ENCODE data around the gene LRRC36. TPM values are rescaled to one million over a fixed set of nuclear protein-coding genes. Genes with fewer than 3 reads are reported as not detected.
"Not testable (repeated sequence)": the region's sequence is repeated elsewhere in the genome, so short reads cannot be mapped to it uniquely, and the experiment has no call there.

Gene LRRC36
- polyA plus RNA-seq, 4 donors: 1.5 to 7.7 (median 4.6) TPM

GRCh38 chr16:67399218-67399733 is 72.7 kb downstream of the LRRC36 start:
- no peak for DNase-seq (ENCODE audit: low read depth in 4 of 4, low spot score in 3 of 4)

DNA sequence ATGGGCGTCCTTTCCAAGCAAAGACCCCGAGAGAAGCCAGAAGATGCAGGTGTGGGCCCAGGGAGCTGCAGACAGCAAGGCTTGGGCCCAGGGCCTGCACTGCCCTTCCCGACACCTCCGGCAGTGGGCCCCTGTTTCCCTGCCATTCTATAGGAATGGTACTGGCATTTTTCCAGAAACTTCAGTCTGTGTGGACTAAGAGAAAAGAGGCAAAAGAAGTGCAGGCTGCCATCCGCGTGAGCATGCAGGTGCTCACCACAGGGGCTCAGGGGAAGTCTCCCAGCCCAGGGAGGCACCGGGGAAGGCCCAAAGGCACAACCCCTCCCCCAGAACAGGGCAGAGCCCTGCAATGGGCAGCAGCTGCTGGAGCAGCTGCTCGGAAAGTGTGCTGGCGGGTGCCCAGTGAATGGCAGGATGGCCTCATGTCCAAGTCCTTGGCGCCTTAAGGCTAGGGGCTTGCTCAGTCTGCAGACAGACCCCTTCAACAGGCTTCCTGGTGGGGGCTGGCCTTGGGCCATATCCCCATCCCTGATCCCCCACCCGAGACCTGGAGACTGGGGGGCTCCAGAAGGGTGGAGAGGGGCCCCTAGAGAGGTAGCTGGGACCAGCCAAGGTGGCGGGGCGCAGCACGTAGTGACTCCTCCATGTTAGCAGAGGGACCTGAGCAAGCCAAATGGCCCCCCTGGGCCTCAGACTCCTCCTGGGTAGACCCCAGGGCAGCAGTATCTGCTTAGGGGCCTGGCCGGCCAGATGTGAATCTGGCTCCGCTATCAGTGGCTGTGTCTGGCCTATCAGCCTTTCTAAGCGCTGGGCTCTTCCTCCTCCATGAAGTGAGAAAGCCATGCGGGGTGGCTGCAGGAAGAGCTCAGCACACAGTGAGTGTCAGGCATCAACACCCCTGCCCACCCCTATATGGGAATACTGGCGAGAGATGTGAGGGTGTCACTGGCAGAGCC is 73.4 kb downstream of the LRRC36 start:
- no peak for DNase-seq (ENCODE audit: low read depth in 4 of 4, low spot score in 3 of 4)

- DNase-seq (ENCODE audit: low read depth in 4 of 4, low spot score in 3 of 4): no peak
Measured at GRCh38 chr16:67400901-67401300, 74.3 kb downstream of the LRRC36 start.

- no peak for DNase-seq (ENCODE audit: low read depth in 4 of 4, low spot score in 3 of 4)
Measured at GRCh38 chr16:67403976-67404555, 77.5 kb downstream of the LRRC36 start.

- no peak for DNase-seq (ENCODE audit: low read depth in 4 of 4, low spot score in 3 of 4)
Measured at GRCh38 chr16:67404740-67405226, 78.2 kb downstream of the LRRC36 start.

DNA sequence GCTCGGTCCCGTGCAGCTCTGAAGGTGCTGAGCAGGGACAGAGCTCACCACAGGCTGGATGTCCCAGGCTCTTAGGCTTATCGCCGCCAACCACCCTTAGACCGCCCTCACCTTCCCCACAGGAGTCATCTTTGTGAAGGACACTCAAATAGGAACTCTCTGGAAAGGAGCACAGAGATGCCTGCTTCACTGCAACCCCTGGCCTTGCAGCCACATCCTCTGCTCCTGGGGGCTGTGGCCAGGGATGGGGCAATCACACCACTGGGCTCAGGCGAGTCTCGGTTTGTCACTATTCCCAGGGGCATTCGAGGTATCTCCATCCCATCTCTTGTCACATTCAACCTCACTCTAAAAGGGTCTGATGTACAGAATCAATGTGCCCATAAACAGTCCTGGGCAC is 78.7 kb downstream of the LRRC36 start:
- no peak for DNase-seq (ENCODE audit: low read depth in 4 of 4, low spot score in 3 of 4)

DNA sequence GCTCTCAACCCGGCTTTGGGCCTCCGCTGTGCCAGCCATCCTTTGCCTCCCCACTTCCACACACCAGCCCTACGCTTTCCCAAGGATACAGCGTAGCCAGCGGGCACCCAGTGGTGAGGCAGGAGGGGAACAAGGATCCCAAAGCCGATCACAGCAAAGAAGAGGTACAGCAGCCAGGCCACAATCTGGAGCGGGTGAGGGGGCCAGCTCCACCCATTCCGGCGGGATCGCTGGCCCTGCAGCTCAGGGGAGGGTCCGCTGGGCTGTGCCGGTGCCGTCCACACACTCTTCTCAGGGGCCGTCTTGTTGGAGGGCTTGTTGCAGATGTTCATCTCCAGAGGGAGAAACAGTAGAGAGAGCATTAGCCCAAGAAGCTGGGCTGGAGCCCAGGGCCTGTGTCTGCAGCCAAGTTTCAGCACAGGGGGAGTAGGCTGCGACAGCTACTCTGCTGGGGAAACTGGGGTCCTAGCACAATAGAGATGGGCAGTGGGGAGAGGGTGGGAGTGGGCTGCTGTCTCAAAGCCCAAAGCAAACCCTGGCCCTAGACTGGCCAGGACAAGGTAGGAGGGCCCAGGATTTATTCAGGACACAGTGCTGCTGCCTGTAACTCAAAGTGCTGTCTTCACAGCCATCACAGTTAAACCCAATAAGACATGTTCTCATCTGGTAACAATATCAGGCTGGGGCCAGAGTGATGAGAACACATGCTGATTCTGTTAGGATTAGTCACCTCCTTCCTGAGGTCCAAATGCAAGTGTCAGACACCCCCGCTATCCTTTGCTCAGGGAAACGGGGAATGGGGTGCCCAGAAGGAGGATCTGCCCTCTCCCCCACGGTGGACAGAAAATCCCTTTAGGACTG is 79.7 kb downstream of the LRRC36 start:
- DNase-seq (ENCODE audit: low read depth in 4 of 4, low spot score in 3 of 4): no peak

DNA sequence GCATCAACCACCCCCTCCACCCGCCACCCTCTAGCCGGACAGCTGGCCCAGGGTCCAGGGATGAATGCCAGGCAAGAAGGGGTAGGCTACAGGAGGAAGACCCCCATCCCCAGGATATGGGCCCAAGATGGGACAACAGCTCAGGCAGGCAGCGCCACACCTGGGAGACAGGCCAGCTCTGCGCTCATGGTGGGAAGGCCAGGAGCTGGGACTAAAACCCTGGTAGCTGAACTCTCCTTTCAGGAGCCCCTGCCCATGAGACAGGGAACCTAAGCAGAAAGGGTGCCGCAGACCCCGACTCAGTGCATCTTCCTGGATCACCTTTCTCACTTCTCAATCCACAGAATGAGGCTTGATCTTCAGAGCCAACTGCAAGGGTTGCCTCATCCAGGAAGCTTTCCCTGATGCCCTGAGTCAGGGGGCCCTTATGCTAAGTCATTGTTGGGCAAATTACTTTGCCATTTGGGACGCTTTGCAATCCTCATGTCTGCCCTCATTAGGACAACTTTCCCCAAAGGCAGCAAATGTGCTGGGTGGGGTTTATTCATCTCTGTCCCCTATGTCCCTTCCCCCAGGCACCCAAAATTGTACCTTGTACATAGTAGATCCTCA is 80.7 kb downstream of the LRRC36 start:
- DNase-seq (ENCODE audit: low read depth in 4 of 4, low spot score in 3 of 4): no peak

DNA sequence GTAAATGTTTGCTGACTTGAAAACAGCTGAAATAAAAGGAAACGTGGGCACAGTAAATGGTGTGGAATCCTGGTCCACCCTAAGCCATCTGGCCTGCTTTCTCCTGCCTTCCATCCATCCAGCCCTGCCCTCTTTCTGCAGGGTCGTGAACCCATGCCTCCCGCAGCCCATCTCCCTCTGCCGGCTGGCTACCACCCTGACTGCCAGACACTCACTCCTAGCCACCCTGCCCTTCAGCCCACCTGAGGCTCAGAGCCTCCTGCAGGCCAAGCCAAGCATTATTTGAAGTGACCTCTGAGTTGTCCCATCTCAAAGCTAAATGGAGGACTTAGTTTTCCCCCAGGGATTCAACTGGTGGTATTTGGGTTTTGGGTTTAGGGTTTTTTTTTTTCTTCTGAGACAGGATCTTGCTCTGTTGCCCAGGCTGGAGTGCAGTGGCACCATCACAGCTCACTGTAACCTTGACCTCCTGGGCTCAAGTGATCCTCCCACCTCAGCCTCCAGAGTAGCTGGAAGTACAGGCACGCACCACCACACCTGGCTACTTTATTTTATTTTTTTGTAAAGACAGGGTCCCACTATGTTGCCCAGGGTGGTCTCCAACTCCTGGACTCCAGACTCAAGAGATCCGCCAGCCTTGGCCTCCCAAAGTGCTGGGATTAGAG is 81.3 kb downstream of the LRRC36 start:
- DNase-seq (ENCODE audit: low read depth in 4 of 4, low spot score in 3 of 4): no peak

GRCh38 chr16:67409631-67410030 is 83.0 kb downstream of the LRRC36 start:
- no peak for DNase-seq (ENCODE audit: low read depth in 4 of 4, low spot score in 3 of 4)

GRCh38 chr16:67411339-67411738 is 84.7 kb downstream of the LRRC36 start:
- DNase-seq (ENCODE audit: low read depth in 4 of 4, low spot score in 3 of 4): no peak

DNA sequence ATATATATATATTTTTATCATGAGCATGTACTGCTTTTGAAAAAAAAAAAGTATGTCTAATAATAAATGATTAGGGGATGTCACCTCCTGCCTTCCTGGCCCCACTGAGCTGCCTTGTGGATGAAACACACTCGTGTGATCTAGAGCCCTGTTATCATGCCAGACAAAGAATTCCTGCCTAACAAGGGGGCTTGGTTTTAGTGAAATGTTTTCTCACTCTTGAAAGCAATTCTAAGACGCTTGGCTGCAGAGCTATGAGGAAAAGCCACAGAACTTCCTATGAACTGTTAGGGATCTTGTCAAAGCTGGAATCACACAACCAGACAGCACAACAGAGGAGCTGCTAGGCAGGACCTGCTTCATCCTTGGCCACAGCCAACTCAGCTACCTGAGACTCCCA is 85.7 kb downstream of the LRRC36 start:
- DNase-seq (ENCODE audit: low read depth in 4 of 4, low spot score in 3 of 4): no peak

DNA sequence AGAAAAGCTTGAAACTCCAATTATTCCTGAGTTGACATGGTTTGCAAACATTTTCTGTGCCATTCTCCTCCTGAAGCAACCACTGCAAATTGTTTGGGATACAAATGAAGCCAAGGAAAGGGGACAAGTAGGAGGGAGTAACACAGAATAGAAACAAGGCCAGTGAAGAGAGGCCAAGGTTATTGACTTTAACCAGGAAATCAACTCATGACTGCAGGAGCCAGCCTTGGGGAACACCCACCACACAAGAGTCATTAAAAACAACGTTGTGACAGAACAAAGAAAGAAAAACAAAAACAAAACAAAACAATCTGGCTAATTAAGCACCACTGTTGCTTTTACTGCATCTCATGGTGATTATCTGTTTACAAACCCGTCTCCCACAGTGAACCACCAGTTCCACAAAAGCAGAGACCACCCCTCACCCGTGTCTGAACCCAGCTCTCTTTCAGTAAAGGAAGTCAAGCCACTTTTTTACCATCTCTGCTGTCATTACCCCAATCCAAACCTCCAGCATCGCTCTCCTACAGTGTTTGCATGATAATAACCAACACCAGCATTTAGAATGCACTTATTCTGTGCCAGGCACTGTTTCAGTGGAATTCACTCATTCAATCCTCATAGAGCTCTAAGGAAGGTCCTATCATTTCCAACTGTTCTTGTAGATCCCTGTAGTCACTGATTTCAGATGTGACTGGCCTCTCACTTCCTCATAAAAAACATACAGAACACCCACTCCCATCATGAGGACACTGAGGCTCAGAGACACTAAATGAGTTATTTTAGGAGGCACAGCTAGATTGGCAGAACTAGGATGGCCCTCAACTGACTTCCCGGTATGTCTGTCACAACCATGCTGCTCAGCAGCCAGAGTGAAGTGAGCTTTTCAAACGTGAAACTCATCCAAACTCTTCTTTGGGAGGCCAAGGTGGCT is 87.6 kb downstream of the LRRC36 start:
- no peak for DNase-seq (ENCODE audit: low read depth in 4 of 4, low spot score in 3 of 4)

GRCh38 chr16:67415421-67415820 is 88.8 kb downstream of the LRRC36 start:
- not testable (repeated sequence) for DNase-seq (ENCODE audit: low read depth in 4 of 4, low spot score in 3 of 4)

DNA sequence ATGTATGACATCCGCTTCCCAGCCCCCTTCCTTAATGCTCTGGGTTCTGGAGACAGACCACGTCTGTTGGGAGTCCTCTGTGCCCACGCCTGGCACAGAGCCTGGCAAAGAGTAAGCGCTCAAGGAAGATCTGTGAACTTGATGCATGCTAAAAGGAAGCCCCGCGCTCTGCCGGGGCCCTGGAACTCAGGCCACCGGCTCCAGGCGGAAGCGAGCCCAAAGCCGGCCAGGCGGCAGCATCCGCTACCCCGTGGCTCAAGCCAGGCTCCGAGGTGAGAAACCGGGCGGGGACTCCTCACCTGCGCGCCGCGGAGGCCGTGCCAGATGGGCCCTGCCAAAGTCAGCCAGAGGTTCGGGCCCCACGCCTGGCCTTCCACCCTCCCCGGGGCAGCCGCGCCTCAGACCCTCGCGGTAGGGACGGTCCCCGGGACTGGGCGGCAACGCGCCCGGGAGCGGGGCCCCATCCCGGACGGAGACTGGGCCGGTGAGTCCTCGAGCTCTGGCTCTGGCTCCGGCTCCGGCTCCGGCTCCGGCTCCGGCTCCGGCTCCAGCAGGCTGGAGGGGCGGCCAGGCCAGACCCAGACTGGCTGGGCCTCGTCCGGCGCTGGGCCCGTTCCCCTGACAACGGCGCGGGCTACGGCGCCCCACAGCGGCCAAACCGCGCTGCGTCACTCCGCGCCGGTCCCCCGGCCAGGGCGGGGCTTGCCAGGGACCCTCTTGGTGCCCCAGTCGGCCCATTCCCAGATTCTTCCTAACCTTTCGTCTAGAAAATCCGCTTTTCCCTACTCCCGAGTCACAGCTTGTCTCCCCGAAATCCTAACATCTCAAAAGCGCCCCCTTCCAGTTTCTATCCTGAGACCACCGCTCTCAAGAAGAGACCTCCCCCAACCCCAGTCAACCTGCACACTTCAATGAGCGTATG is 89.5 kb downstream of the LRRC36 start, which contains the start of gene ZDHHC1:
ZDHHC1 (minus strand) TSS at position 606 of the 922 bp plus-strand sequence. CDS start 8,702 bp downstream, outside the sequence.
- no peak for DNase-seq (ENCODE audit: low read depth in 4 of 4, low spot score in 3 of 4)

DNA sequence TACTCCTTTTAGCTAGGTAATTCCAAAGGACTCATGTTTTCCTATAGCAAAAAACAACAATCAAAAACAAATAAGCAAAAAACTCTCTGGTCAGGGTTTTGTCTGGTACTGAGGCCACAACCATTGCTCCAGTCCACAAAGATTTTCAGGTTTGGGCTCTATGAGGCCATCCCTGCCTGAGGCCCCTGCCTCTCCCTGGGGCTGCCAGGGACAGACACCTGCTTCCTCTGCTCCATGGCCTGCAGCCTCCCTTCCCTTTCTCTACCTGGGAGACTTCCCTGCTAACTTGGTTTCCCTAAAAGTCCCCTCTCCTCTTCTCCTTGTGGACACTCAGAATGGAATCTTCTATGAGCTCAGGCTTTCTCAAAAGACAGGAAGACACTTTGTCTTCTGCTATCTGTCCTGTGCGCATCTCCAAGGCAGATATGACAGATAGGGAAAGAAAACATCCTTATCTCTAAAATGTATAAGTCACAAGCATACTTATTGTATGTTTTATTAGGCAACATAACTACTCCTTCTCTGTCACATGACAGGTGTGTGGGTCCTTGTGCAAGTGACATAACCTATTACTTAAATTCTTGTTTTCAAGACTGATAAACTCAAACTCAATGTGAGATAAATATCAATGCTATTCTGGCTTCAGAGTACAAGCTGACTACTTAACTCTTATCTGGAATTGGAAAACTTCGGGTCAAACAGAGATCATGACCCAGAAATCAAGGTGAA is 90.9 kb downstream of the LRRC36 start:
- no peak for DNase-seq (ENCODE audit: low read depth in 4 of 4, low spot score in 3 of 4)

DNA sequence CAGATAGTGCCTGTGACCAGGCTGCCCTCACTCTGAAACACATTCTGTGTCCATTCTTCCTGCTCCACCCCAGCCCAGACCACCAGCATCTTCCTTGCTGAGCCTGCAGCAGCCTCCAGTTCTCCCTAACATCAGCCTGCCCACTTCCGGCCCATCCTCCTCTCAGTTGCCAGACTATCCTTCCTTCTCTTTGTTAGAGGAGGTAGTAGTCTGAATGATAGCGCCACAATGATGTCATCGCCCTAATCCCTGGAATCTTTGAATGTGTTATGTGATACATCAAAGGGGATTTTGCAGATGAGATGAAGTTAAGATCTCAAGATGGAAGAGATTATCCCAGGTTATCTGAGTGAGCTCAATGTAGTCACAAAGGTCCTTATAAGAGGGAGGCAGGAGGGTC is 92.9 kb downstream of the LRRC36 start:
- no peak for DNase-seq (ENCODE audit: low read depth in 4 of 4, low spot score in 3 of 4)
